ENCODE data around the gene ZSCAN29. TPM values are rescaled to one million over a fixed set of nuclear protein-coding genes. Genes with fewer than 3 reads are reported as not detected.

Gene ZSCAN29
- total and polyA plus RNA-seq, 5 experiments from 2014 or later, result 6.4 to 40.2 (median 8.6) TPM

Other genes with a start within 250 kb of the ZSCAN29 start
- 10 to 100 TPM; 16.7 to 17.3 TPM for gene TMEM62, start 237.5 kb downstream of the ZSCAN29 start, total RNA-seq
- 1 to 10 TPM; 1.6 to 5.8 (median 5.4) TPM for gene TMEM62, start 237.5 kb downstream of the ZSCAN29 start, polyA plus RNA-seq
- gene CCNDBP1, start 185.6 kb downstream of the ZSCAN29 start, total RNA-seq, result 100 to 1,000 TPM; 132 to 143 TPM
- gene CCNDBP1, start 185.6 kb downstream of the ZSCAN29 start, polyA plus RNA-seq, result 100 to 1,000 TPM; 146 to 151 (median 147) TPM
- not detected for gene EPB42, start 150.0 kb downstream of the ZSCAN29 start, total RNA-seq
- not detected for gene EPB42, start 150.0 kb downstream of the ZSCAN29 start, polyA plus RNA-seq
- not detected for gene TGM5, start 104.1 kb downstream of the ZSCAN29 start, total RNA-seq
- gene TGM5, start 104.1 kb downstream of the ZSCAN29 start, polyA plus RNA-seq, result not detected
- gene TGM7, start 68.8 kb downstream of the ZSCAN29 start, total RNA-seq, result not detected
- gene TGM7, start 68.8 kb downstream of the ZSCAN29 start, polyA plus RNA-seq, result not detected
- 10 to 100 TPM; 15.5 to 17.0 TPM for gene LCMT2, start 40.5 kb downstream of the ZSCAN29 start, total RNA-seq
- gene LCMT2, start 40.5 kb downstream of the ZSCAN29 start, polyA plus RNA-seq, result 1 to 10 TPM; 2.1 to 3.5 (median 3.1) TPM
- 10 to 100 TPM; 20.8 to 22.7 TPM for gene TUBGCP4, start 58 bp upstream of the ZSCAN29 start, total RNA-seq
- 10 to 100 TPM in 1 of 3 donors, 1 to 10 TPM in 2; 7.6 to 15.0 (median 9.2) TPM for gene TUBGCP4, start 58 bp upstream of the ZSCAN29 start, polyA plus RNA-seq
- 10 to 100 TPM; 34.9 to 37.7 TPM for gene TP53BP1, start 122.1 kb upstream of the ZSCAN29 start, total RNA-seq
- gene TP53BP1, start 122.1 kb upstream of the ZSCAN29 start, polyA plus RNA-seq, result 1 to 10 TPM; 6.5 to 8.5 (median 7.8) TPM
- gene MAP1A, start 146.6 kb upstream of the ZSCAN29 start, total RNA-seq, result under 1 TPM; 0.22 to 0.39 TPM
- under 1 TPM in 2 of 3 donors, not detected in 1; 0.05 to 0.26 TPM for gene MAP1A, start 146.6 kb upstream of the ZSCAN29 start, polyA plus RNA-seq
- 10 to 100 TPM; 46.9 to 49.8 TPM for gene PPIP5K1, start 219.2 kb upstream of the ZSCAN29 start, total RNA-seq
- 1 to 10 TPM; 3.3 to 7.0 (median 6.5) TPM for gene PPIP5K1, start 219.2 kb upstream of the ZSCAN29 start, polyA plus RNA-seq
- gene CKMT1B, start 223.0 kb upstream of the ZSCAN29 start, total RNA-seq, result not detected
- not detected for gene CKMT1B, start 223.0 kb upstream of the ZSCAN29 start, polyA plus RNA-seq
- 1 to 10 TPM; 4.2 to 5.4 TPM for gene STRC, start 247.8 kb upstream of the ZSCAN29 start, total RNA-seq
- gene STRC, start 247.8 kb upstream of the ZSCAN29 start, polyA plus RNA-seq, result under 1 TPM in 1 of 3 donors, not detected in 2; 0.08 TPM